Liver (tissue), 9 donors: ENCODE data around the gene SLC8A1. TPM values are rescaled to one million over a fixed set of nuclear protein-coding genes. Genes with fewer than 3 reads are reported as not detected.

Experiments
- DNase-seq: peaks from one replicate; pipeline ENCODE4 v3.0.0-alpha.2; 2017; ENCODE audit warnings: low spot score
- H3K27ac ChIP-seq, 2 donors: one replicate each; pipeline ENCODE4 v1.7.0; 2013; ENCODE audit warnings: inconsistent platforms in 2 of 2, low read length in 2 of 2, control low read depth in 1 of 2, low read depth in 1 of 2, mild to moderate bottlenecking in 1 of 2
- H3K27me3 ChIP-seq, 4 donors: one replicate each; pipeline versions ENCODE4 v1.6.1 to v1.7.0; 2013; ENCODE audit warnings: low read length in 3 of 4, inconsistent platforms in 1 of 4, mild to moderate bottlenecking in 1 of 4, moderate library complexity in 1 of 4; ENCODE audit not compliant: control insufficient read depth in 4 of 4, insufficient read depth in 4 of 4
- H3K36me3 ChIP-seq, 4 donors: one replicate each; pipeline versions ENCODE4 v1.6.1 to v1.7.0; 2013; ENCODE audit warnings: low read length in 3 of 4, mild to moderate bottlenecking in 3 of 4, low read depth in 1 of 4, moderate library complexity in 1 of 4; ENCODE audit not compliant: control insufficient read depth in 4 of 4, insufficient read depth in 3 of 4
- H3K4me1 ChIP-seq, 4 donors: one replicate each; pipeline versions ENCODE4 v1.6.1 to v1.7.0; 2013; ENCODE audit warnings: low read length in 3 of 4, mild to moderate bottlenecking in 3 of 4, moderate library complexity in 1 of 4; ENCODE audit not compliant: control insufficient read depth in 4 of 4, insufficient read depth in 4 of 4
- H3K4me3 ChIP-seq, 3 donors: one replicate each; pipeline versions ENCODE4 v1.6.1 to v1.7.0; 2013; ENCODE audit warnings: low read length in 3 of 3, control low read depth in 1 of 3, low read depth in 1 of 3, mild to moderate bottlenecking in 1 of 3
- H3K9ac ChIP-seq, 2 donors: one replicate each; pipeline ENCODE4 v1.7.0; 2013; ENCODE audit warnings: low read length in 2 of 2, mild to moderate bottlenecking in 2 of 2, moderate library complexity in 2 of 2, control low read depth in 1 of 2, low read depth in 1 of 2
- H3K9me3 ChIP-seq, 4 donors: one replicate each; pipeline versions ENCODE4 v1.6.1 to v1.7.0; 2013; ENCODE audit warnings: low read length in 3 of 4; ENCODE audit not compliant: control insufficient read depth in 4 of 4
- EGR1 ChIP-seq, 2 donors: IDR thresholded peaks; 2 replicates each; pipeline ENCODE4 v1.6.1; 2016 to 2018; ENCODE audit warnings: antibody characterized with exemption in 2 of 2, low read depth in 2 of 2
- FOXA1 ChIP-seq: IDR thresholded peaks from 2 replicates; pipeline ENCODE4 v1.6.1; 2016; ENCODE audit warnings: antibody characterized with exemption
- FOXA2 ChIP-seq: IDR thresholded peaks from 2 replicates; pipeline ENCODE4 v1.6.1; 2016; ENCODE audit warnings: antibody characterized with exemption
- GABPA ChIP-seq, 2 donors: IDR thresholded peaks in 1 of 2; conservative IDR thresholded peaks in 1 of 2; 2 replicates each; pipeline ENCODE4 v1.6.1; 2016; ENCODE audit warnings: antibody characterized with exemption in 2 of 2, mild to moderate bottlenecking in 1 of 2, moderate library complexity in 1 of 2
- HNF4A ChIP-seq, 2 donors: conservative IDR thresholded peaks; 2 replicates each; pipeline ENCODE4 v1.6.1; 2016; ENCODE audit warnings: antibody characterized with exemption in 2 of 2, mild to moderate bottlenecking in 2 of 2
- HNF4G ChIP-seq: IDR thresholded peaks from 2 replicates; pipeline ENCODE4 v1.6.1; 2016; ENCODE audit warnings: antibody characterized with exemption
- JUND ChIP-seq, 2 donors: IDR thresholded peaks; 2 replicates each; pipeline ENCODE4 v1.6.1; 2016; ENCODE audit warnings: antibody characterized with exemption in 2 of 2
- MAX ChIP-seq: IDR thresholded peaks from 2 replicates; pipeline ENCODE4 v1.6.1; 2016; ENCODE audit warnings: antibody characterized with exemption
- NR2F2 ChIP-seq: IDR thresholded peaks from 2 replicates; pipeline ENCODE4 v1.6.1; 2016; ENCODE audit warnings: antibody characterized with exemption
- RAD21 ChIP-seq, 2 donors: IDR thresholded peaks; 2 replicates each; pipeline ENCODE4 v1.6.1; 2016; ENCODE audit warnings: antibody characterized with exemption in 2 of 2, mild to moderate bottlenecking in 2 of 2
- RXRA ChIP-seq, 2 donors: IDR thresholded peaks; 2 replicates each; pipeline ENCODE4 v1.6.1; 2017 to 2018; ENCODE audit warnings: antibody characterized with exemption in 2 of 2, mild to moderate bottlenecking in 1 of 2
- SP1 ChIP-seq: IDR thresholded peaks from 2 replicates; pipeline ENCODE4 v1.6.1; 2018; ENCODE audit warnings: antibody characterized with exemption, mild to moderate bottlenecking
- TAF1 ChIP-seq: conservative IDR thresholded peaks from 2 replicates; pipeline ENCODE4 v1.6.1; 2016; ENCODE audit warnings: antibody characterized with exemption, mild to moderate bottlenecking
- YY1 ChIP-seq: IDR thresholded peaks from 2 replicates; pipeline ENCODE4 v1.6.1; 2016; ENCODE audit warnings: antibody characterized with exemption, mild to moderate bottlenecking
- WGBS: extraction: QIAGEN DNeasy Blood & Tissue Kit; methylation state at CpG from one replicate; pipeline ENCODE4 v1.1.7; 2013; 5-methylcytosine and 5-hydroxymethylcytosine counted together
- polyA plus RNA-seq, 2 donors: library from polyadenylated mRNA; stranded (reverse) in 1 of 2; unstranded in 1 of 2; fragments of 200-250 nt in 1 of 2; fragments of >200 nt in 1 of 2; fragmentation: Nextera tagmentation in 1 of 2; extraction: Ambion mirVana in 1 of 2; gene quantifications; one replicate each; pipeline versions ENCODE4 v1.2.1 to v1.2.3, GENCODE V29; 2013 to 2015
- total RNA-seq, 2 donors: library from RNA; depleted of rRNA; stranded (reverse); fragments of >200 nt; gene quantifications; one replicate each; pipeline ENCODE4 v1.2.3, GENCODE V29; 2014
- TF ChIP-seq, protein P1 (sequence below): IDR thresholded peaks from 2 replicates; pipeline ENCODE4 v1.6.1; 2016; ENCODE audit warnings: antibody characterized with exemption
- TF ChIP-seq, protein P2 (sequence below): IDR thresholded peaks from 2 replicates; pipeline ENCODE4 v1.6.1; 2016; ENCODE audit warnings: antibody characterized with exemption, mild to moderate bottlenecking
- TF ChIP-seq, protein P3 (sequence below): fragments of 150-350 bp; IDR thresholded peaks from 2 replicates; pipeline ENCODE4 v1.5.1; 2017; ENCODE audit warnings: improper control_type of control experiment, low read depth, low read length; ENCODE audit not compliant: missing input control
- donor health status: healthy.
- donor health status: healthy.
- donor health status: healthy.
- donor health status: healthy.
- donor health status: healthy.

SLC8A1 gene
- total and polyA plus RNA-seq, 4 donors, result 1.2 to 18.5 (median 8.2) TPM

- no peak for DNase-seq
- no peak overlapping the region for H3K27ac ChIP-seq
- H3K9ac ChIP-seq, result no peak overlapping the region
- peaks cover 0 to 1% (median 0%) of the 10 kb centered on the region in 4 donors for H3K4me1 ChIP-seq
- no peak for TF ChIP-seq NR2F2
- no peaks in the 10 kb centered on the region for H3K36me3 ChIP-seq
- WGBS, result 68% methylated on average over 1 of the region's 1 CpG
- peaks cover 0 to 2% (median 0%) of the 10 kb centered on the region in 4 donors for H3K27me3 ChIP-seq
- no peaks in the 10 kb centered on the region for H3K9me3 ChIP-seq
- no peak overlapping the region for H3K4me3 ChIP-seq
These were observed 91.2 kb downstream of the SLC8A1 start for GRCh38 chr2:40360652-40361051.

DNA sequence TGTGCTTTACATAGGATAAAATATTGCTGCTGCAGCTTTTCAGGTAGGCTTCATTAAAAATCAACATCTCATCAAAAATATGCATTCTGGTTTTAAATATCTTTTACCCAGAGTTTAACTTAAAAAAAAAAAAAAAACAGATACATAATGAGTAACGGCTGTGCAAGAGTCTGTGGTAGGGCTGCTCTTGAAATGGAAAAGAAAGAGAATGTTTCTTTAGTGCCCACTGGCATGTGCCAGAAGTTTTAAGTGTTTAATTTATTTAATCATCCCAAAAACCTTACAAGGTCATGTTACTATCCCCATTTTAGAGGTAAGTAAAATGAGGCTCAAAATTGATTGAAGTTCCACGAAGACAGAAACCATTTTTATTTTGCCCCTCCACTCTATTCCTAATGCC, 92.1 kb downstream of the SLC8A1 start:
- DNase-seq, result no peak
- Histone ChIP-seq H3K36me3 (no peaks in the 10 kb centered on the region), H3K4me3 (no peak overlapping the region), H3K9me3 (no peaks in the 10 kb centered on the region), H3K27me3 (peaks cover 0 to 2% (median 0%) of the 10 kb centered on the region in 4 donors), H3K9ac (no peak overlapping the region), H3K4me1 (no peaks in the 10 kb centered on the region), H3K27ac (no peak overlapping the region)
- TF ChIP-seq JUND (IDR thresholded peaks at IDR 0.05) (no peak), EGR1 (IDR thresholded peaks at IDR 0.05; ENCODE audit: low read depth in 2 of 2) (no peak)
- TF ChIP-seq, protein P1, sequence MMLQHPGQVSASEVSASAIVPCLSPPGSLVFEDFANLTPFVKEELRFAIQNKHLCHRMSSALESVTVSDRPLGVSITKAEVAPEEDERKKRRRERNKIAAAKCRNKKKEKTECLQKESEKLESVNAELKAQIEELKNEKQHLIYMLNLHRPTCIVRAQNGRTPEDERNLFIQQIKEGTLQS, result no peak
- 82% methylated on average over 2 of the region's 2 CpGs for WGBS

- TF ChIP-seq FOXA1, result no peak
- TF ChIP-seq, protein P1, result no peak
- peaks cover 0 to 2% (median 0%) of the 10 kb centered on the region in 4 donors for H3K27me3 ChIP-seq
- H3K4me1 ChIP-seq, result no peaks in the 10 kb centered on the region
- no peak overlapping the region for H3K4me3 ChIP-seq
- no peak overlapping the region for H3K9ac ChIP-seq
- H3K36me3 ChIP-seq, result no peaks in the 10 kb centered on the region
- no peak for DNase-seq
- 61% methylated on average over 8 of the region's 8 CpGs for WGBS
- no peak overlapping the region for H3K27ac ChIP-seq
- H3K9me3 ChIP-seq, result no peaks in the 10 kb centered on the region
These were observed 93.1 kb downstream of the SLC8A1 start for GRCh38 chr2:40358783-40359182.

DNA sequence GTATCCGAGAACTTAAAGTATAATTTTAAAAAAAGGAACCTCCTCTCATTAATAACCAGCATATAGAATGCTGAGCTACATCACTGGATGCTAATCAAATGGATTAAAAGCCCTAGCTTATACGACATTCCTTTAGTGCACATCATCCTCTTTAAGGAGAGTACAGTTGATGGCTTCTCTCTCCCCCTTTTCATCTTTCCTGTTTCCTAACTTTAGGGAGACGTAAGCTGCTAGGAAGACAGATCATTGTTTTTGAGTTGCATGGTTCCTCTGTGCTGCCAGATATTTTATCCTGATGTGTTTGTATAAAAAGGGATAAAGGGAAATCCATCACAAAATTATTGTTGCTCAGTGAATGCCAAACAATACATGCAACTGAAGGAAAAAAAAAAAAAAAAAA, 94.2 kb downstream of the SLC8A1 start:
- no peak for DNase-seq
- Histone ChIP-seq H3K27me3 (peaks cover 0 to 2% (median 0%) of the 10 kb centered on the region in 4 donors), H3K4me3 (no peak overlapping the region), H3K9me3 (no peaks in the 10 kb centered on the region), H3K4me1 (no peaks in the 10 kb centered on the region), H3K36me3 (no peaks in the 10 kb centered on the region), H3K9ac (no peak overlapping the region), H3K27ac (no peak overlapping the region)
- 75% methylated on average over 3 of the region's 3 CpGs for WGBS
- no peak for TF ChIP-seq GABPA (IDR thresholded peaks at IDR 0.05 in 1 of 2, conservative IDR thresholded peaks at IDR 0.05 in 1 of 2)
- no peak for TF ChIP-seq NR2F2
- TF ChIP-seq EGR1 (IDR thresholded peaks at IDR 0.05; ENCODE audit: low read depth in 2 of 2), result no peak
- no peak for TF ChIP-seq RXRA (IDR thresholded peaks at IDR 0.05)
- no peak for TF ChIP-seq FOXA1
- TF ChIP-seq, protein P2, sequence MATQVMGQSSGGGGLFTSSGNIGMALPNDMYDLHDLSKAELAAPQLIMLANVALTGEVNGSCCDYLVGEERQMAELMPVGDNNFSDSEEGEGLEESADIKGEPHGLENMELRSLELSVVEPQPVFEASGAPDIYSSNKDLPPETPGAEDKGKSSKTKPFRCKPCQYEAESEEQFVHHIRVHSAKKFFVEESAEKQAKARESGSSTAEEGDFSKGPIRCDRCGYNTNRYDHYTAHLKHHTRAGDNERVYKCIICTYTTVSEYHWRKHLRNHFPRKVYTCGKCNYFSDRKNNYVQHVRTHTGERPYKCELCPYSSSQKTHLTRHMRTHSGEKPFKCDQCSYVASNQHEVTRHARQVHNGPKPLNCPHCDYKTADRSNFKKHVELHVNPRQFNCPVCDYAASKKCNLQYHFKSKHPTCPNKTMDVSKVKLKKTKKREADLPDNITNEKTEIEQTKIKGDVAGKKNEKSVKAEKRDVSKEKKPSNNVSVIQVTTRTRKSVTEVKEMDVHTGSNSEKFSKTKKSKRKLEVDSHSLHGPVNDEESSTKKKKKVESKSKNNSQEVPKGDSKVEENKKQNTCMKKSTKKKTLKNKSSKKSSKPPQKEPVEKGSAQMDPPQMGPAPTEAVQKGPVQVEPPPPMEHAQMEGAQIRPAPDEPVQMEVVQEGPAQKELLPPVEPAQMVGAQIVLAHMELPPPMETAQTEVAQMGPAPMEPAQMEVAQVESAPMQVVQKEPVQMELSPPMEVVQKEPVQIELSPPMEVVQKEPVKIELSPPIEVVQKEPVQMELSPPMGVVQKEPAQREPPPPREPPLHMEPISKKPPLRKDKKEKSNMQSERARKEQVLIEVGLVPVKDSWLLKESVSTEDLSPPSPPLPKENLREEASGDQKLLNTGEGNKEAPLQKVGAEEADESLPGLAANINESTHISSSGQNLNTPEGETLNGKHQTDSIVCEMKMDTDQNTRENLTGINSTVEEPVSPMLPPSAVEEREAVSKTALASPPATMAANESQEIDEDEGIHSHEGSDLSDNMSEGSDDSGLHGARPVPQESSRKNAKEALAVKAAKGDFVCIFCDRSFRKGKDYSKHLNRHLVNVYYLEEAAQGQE, result no peak
- TF ChIP-seq FOXA2, result no peak
- no peak for TF ChIP-seq JUND (IDR thresholded peaks at IDR 0.05)
- no peak for TF ChIP-seq MAX
- TF ChIP-seq, protein P1, result no peak
- no peak for TF ChIP-seq RAD21 (IDR thresholded peaks at IDR 0.05)
- no peak for TF ChIP-seq HNF4G
- TF ChIP-seq SP1, result no peak
- no peak for TF ChIP-seq TAF1
- TF ChIP-seq YY1, result no peak
- TF ChIP-seq, protein P3, sequence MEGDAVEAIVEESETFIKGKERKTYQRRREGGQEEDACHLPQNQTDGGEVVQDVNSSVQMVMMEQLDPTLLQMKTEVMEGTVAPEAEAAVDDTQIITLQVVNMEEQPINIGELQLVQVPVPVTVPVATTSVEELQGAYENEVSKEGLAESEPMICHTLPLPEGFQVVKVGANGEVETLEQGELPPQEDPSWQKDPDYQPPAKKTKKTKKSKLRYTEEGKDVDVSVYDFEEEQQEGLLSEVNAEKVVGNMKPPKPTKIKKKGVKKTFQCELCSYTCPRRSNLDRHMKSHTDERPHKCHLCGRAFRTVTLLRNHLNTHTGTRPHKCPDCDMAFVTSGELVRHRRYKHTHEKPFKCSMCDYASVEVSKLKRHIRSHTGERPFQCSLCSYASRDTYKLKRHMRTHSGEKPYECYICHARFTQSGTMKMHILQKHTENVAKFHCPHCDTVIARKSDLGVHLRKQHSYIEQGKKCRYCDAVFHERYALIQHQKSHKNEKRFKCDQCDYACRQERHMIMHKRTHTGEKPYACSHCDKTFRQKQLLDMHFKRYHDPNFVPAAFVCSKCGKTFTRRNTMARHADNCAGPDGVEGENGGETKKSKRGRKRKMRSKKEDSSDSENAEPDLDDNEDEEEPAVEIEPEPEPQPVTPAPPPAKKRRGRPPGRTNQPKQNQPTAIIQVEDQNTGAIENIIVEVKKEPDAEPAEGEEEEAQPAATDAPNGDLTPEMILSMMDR, result no peak
- no peak for TF ChIP-seq HNF4A (conservative IDR thresholded peaks at IDR 0.05)
